ENCODE data around the gene CUBN.

Gene CUBN

GRCh38 chr10:16919121-16919982, 210.3 kb downstream of the CUBN start:
- DNase-seq (ENCODE audit: low read depth in 2 of 2) = no peak

- DNase-seq (ENCODE audit: low read depth in 2 of 2) = no peak
Observed at GRCh38 chr10:16916496-16916895, 213.1 kb downstream of the CUBN start.

- no peak for DNase-seq (ENCODE audit: low read depth in 2 of 2)
Observed at GRCh38 chr10:16915300-16915699, 214.3 kb downstream of the CUBN start.

- DNase-seq (ENCODE audit: low read depth in 2 of 2) = no peak
Observed at GRCh38 chr10:16913266-16913665, 216.3 kb downstream of the CUBN start.

- no peak for DNase-seq (ENCODE audit: low read depth in 2 of 2)
Observed at GRCh38 chr10:16910793-16911164, 218.8 kb downstream of the CUBN start.

- no peak for DNase-seq (ENCODE audit: low read depth in 2 of 2)
Observed at GRCh38 chr10:16909961-16910792, 219.4 kb downstream of the CUBN start.

GRCh38 chr10:16909271-16909767, 220.3 kb downstream of the CUBN start:
- DNase-seq (ENCODE audit: low read depth in 2 of 2) = no peak

GRCh38 chr10:16907687-16908086, 221.9 kb downstream of the CUBN start:
- no peak for DNase-seq (ENCODE audit: low read depth in 2 of 2)

GRCh38 chr10:16905320-16905719, 224.3 kb downstream of the CUBN start:
- DNase-seq (ENCODE audit: low read depth in 2 of 2) = no peak

GRCh38 chr10:16904639-16905061, 225.0 kb downstream of the CUBN start:
- no peak for DNase-seq (ENCODE audit: low read depth in 2 of 2)

GRCh38 chr10:16904049-16904448, 225.6 kb downstream of the CUBN start:
- DNase-seq (ENCODE audit: low read depth in 2 of 2) = no peak

- no peak for DNase-seq (ENCODE audit: low read depth in 2 of 2)
Observed at GRCh38 chr10:16902606-16903005, 227.0 kb downstream of the CUBN start.

- no peak for DNase-seq (ENCODE audit: low read depth in 2 of 2)
Observed at GRCh38 chr10:16901106-16901505, 228.5 kb downstream of the CUBN start.

GRCh38 chr10:16896993-16897392, 232.6 kb downstream of the CUBN start:
- DNase-seq (ENCODE audit: low read depth in 2 of 2) = no peak

- no peak for DNase-seq (ENCODE audit: low read depth in 2 of 2)
Observed at GRCh38 chr10:16894821-16895220, 234.8 kb downstream of the CUBN start.

- no peak for DNase-seq (ENCODE audit: low read depth in 2 of 2)
Observed at GRCh38 chr10:16893664-16894063, 235.9 kb downstream of the CUBN start.

GRCh38 chr10:16891375-16892313, 238.0 kb downstream of the CUBN start:
- peak; percentile 18 for DNase-seq (ENCODE audit: low read depth in 2 of 2)

- no peak for DNase-seq (ENCODE audit: low read depth in 2 of 2)
Observed at GRCh38 chr10:16890691-16891090, 238.9 kb downstream of the CUBN start.

- DNase-seq (ENCODE audit: low read depth in 2 of 2) = no peak
Observed at GRCh38 chr10:16887565-16887964, 242.0 kb downstream of the CUBN start.

GRCh38 chr10:16886031-16886430, 243.6 kb downstream of the CUBN start:
- DNase-seq (ENCODE audit: low read depth in 2 of 2) = no peak

- DNase-seq (ENCODE audit: low read depth in 2 of 2) = no peak
Observed at GRCh38 chr10:16884497-16884896, 245.1 kb downstream of the CUBN start.

- no peak for DNase-seq (ENCODE audit: low read depth in 2 of 2)
Observed at GRCh38 chr10:16883084-16883483, 246.5 kb downstream of the CUBN start.

Data from activated CD4-positive, alpha-beta T cell treated with anti-CD3 and anti-CD28 coated beads for 24 hours (primary cell).